GM12878 (cell line): ENCODE results near the gene CD3G. TPM values are rescaled to one million over a fixed set of nuclear protein-coding genes. Genes with fewer than 3 reads are reported as not detected.

Experiments used
- ATAC-seq: fragments of 200-7000 bp; cut with Tn5 transposase; 3 replicates; pipeline ENCODE4 v1.9.1; 2020; ENCODE audit warnings: mild to moderate bottlenecking, moderate library complexity
- BruUV-seq: library from RNA; stranded (reverse); fragments of 400-500 nt; replicated peaks from 2 replicates; lab custom pipeline; 2021; lab: Mats Ljungman, UMichigan
- CTCF ChIA-PET: fragments of 300-600 bp; sonication (Branson Sonifier 250); formaldehyde crosslinking; extraction: SDS; loops from one replicate; lab custom pipeline; 2021; ENCODE audit warnings: inconsistent platforms; lab: Yijun Ruan, JAX
- POLR2A ChIA-PET: fragments of 350-600 bp; formaldehyde crosslinking; extraction: SDS; loops from one replicate; lab custom pipeline; 2021; ENCODE audit warnings: inconsistent platforms; lab: Charles Lee
- RAD21 ChIA-PET: fragments of 300-600 bp; sonication (Branson Sonifier 250); formaldehyde crosslinking; loops from one replicate; lab custom pipeline; 2023; ENCODE audit warnings: antibody characterized with exemption; ENCODE audit not compliant: unreplicated experiment; lab: Charles Lee
- SMC1A ChIA-PET: fragments of 300-600 bp; sonication (Branson Sonifier 250); formaldehyde crosslinking; loops from one replicate; lab custom pipeline; 2023; ENCODE audit not compliant: unreplicated experiment, uncharacterized antibody; lab: Charles Lee
- DNase-seq: peaks from one replicate; pipeline ENCODE4 v3.0.0-alpha.2; 2011; ENCODE audit warnings: low read depth, low spot score
- FAIRE-seq: peaks from 3 replicates; lab custom pipeline; 2011; peaks lifted over from hg19 to GRCh38; lab: Jason Lieb, UNC
- H2AFZ ChIP-seq: 2 replicates; pipeline ENCODE4 v1.6.0; 2011; ENCODE audit warnings: low read depth, low read length, control low read depth; ENCODE audit not compliant: control insufficient read depth
- H3K27ac ChIP-seq: 2 replicates; pipeline ENCODE4 v1.5.1; 2011; ENCODE audit warnings: control low read depth; ENCODE audit not compliant: control insufficient read depth, insufficient read depth
- H3K27me3 ChIP-seq, 2 experiments: replicated peaks in 1 of 2; 2 replicates each; pipeline versions ENCODE4 v1.6.0 to v1.6.1; 2011; ENCODE audit warnings: low read length in 1 of 2; ENCODE audit not compliant: control insufficient read depth in 2 of 2, insufficient read depth in 2 of 2
- H3K36me3 ChIP-seq, 2 experiments: 2 replicates each; pipeline ENCODE4 v1.5.1; 2011; ENCODE audit warnings: low read length in 1 of 2; ENCODE audit not compliant: control insufficient read depth in 2 of 2, insufficient read depth in 2 of 2
- H3K4me1 ChIP-seq: 2 replicates; pipeline ENCODE4 v1.6.1; 2011; ENCODE audit warnings: mild to moderate bottlenecking, low read length, moderate library complexity, mixed read lengths; ENCODE audit not compliant: control insufficient read depth, insufficient read depth
- H3K4me2 ChIP-seq: 2 replicates; pipeline ENCODE4 v1.6.0; 2011; ENCODE audit warnings: control low read depth; ENCODE audit not compliant: control insufficient read depth, insufficient read depth
- H3K4me3 ChIP-seq: fragments of 200-600 bp; sonication (generic); 2 replicates; pipeline ENCODE4 v1.5.1; 2016
- H3K79me2 ChIP-seq: 2 replicates; pipeline ENCODE4 v1.6.0; 2011; ENCODE audit warnings: low read length; ENCODE audit not compliant: control insufficient read depth, insufficient read depth
- H3K9ac ChIP-seq: 2 replicates; pipeline ENCODE4 v1.8.0; 2011; ENCODE audit warnings: low read length, control low read depth, mixed read lengths; ENCODE audit not compliant: control insufficient read depth, insufficient read depth
- H3K9me3 ChIP-seq: replicated peaks from 3 replicates; pipeline ENCODE4 v1.5.1; 2011; ENCODE audit warnings: mild to moderate bottlenecking, low read length; ENCODE audit not compliant: control insufficient read depth, insufficient read depth
- H4K20me1 ChIP-seq: 2 replicates; pipeline ENCODE4 v1.6.0; 2011; ENCODE audit not compliant: control insufficient read depth, insufficient read depth
- BMI1 ChIP-seq: fragments of 450-650 bp; IDR thresholded peaks from 2 replicates; pipeline ENCODE4 v1.6.1; 2016; ENCODE audit warnings: mild to moderate bottlenecking, moderate library complexity, borderline replicate concordance
- BRCA1 ChIP-seq: IDR thresholded peaks from 2 replicates; pipeline ENCODE4 v1.6.1; 2011; ENCODE audit warnings: low read depth, low read length, improper control_type of control experiment
- CHD1 ChIP-seq: IDR thresholded peaks from 2 replicates; pipeline ENCODE4 v1.6.1; 2012; ENCODE audit warnings: low read depth, low read length, improper control_type of control experiment
- DPF2 ChIP-seq: fragments of 450-650 bp; IDR thresholded peaks from 2 replicates; pipeline ENCODE4 v1.6.1; 2017; ENCODE audit warnings: mild to moderate bottlenecking
- FOXK2 ChIP-seq: fragments of 450-650 bp; IDR thresholded peaks from 2 replicates; pipeline ENCODE4 v1.6.1; 2017; ENCODE audit warnings: mild to moderate bottlenecking, moderate library complexity
- MTA3 ChIP-seq: IDR thresholded peaks from 2 replicates; pipeline ENCODE4 v1.6.1; 2012; ENCODE audit warnings: low read length, inconsistent platforms, borderline replicate concordance
- POLR2AphosphoS5 ChIP-seq: IDR thresholded peaks from 2 replicates; pipeline ENCODE4 v1.6.1; 2011; ENCODE audit warnings: mild to moderate bottlenecking, low read length, inconsistent platforms
- REST ChIP-seq: IDR thresholded peaks from 2 replicates; pipeline ENCODE4 v1.6.1; 2012; ENCODE audit warnings: mild to moderate bottlenecking, low read depth, low read length
- SREBF1 ChIP-seq: IDR thresholded peaks from 2 replicates; pipeline ENCODE4 v1.6.1; 2012; ENCODE audit warnings: mild to moderate bottlenecking, low read length
- STAT1 ChIP-seq: fragments of 450-650 bp; conservative IDR thresholded peaks from 2 replicates; pipeline ENCODE4 v1.6.1; 2014; ENCODE audit warnings: antibody characterized with exemption, mild to moderate bottlenecking
- WGBS: methylation state at CpG from one replicate; pipeline ENCODE4 v1.1.6; 2016; ENCODE audit warnings: low lambda C conversion rate; ENCODE audit not compliant: insufficient replicate concordance, insufficient coverage; ENCODE audit errors: missing lambda C conversion rate; 5-methylcytosine and 5-hydroxymethylcytosine counted together
- in situ Hi-C: fragments of 300-500 bp; cut with MboI; formaldehyde crosslinking; loops from 9 replicates; pipeline ENCODE4 v1.14.3; 2018; ENCODE audit warnings: mixed read lengths
- intact Hi-C: fragments of 100-400 bp; cut with micrococcal nuclease; formaldehyde crosslinking; loops from one replicate; pipeline ENCODE4 v1.14.2; 2022; ENCODE audit not compliant: unreplicated experiment
- polyA plus RNA-seq, 11 experiments: library from polyadenylated mRNA; depleted of rRNA in 4 of 11; unstranded in 6 of 11; stranded (reverse) in 5 of 11; fragments of >200 nt; fragmentation: Nextera tagmentation in 4 of 11; fragmentation: Illumina TruSeq in 1 of 11; extraction: Ambion mirVana in 4 of 11; extraction: Trizol in 1 of 11; gene quantifications; 1 replicate in 1 of 11; 2 replicates in 10 of 11; pipeline versions ENCODE4 v1.2.1 to v1.2.3, GENCODE V29; 2011 to 2016; ENCODE audit warnings: inconsistent platforms in 2 of 11, missing spikeins in 2 of 11, low read depth in 1 of 11
- total RNA-seq, 4 experiments: library from RNA; depleted of rRNA in 3 of 4; stranded (reverse); fragments of >200 nt in 3 of 4; fragmentation: Illumina TruSeq in 1 of 4; extraction: Trizol in 1 of 4; gene quantifications; 2 replicates each; pipeline versions ENCODE4 v1.2.1 to v1.2.3, GENCODE V29; 2013 to 2021
- TF ChIP-seq, protein P1 (sequence below): IDR thresholded peaks from 2 replicates; pipeline ENCODE4 v1.6.1; 2012; ENCODE audit warnings: improper control_type of control experiment, low read depth, low read length; ENCODE audit not compliant: insufficient replicate concordance
- TF ChIP-seq, protein P2 (sequence below): IDR thresholded peaks from 2 replicates; pipeline ENCODE4 v1.6.1; 2011; ENCODE audit warnings: low read depth, low read length, improper control_type of control experiment, borderline replicate concordance

Gene CD3G
- total and polyA plus RNA-seq, 10 of the 15 experiments (the other 5 are each of a cell fraction or from before 2014, with no cell fraction given), result 0.10 to 0.16 (median 0.13) TPM; not detected in 7

- H3K4me1 ChIP-seq, result no peaks in the 10 kb centered on the region
- FAIRE-seq (no peak), DNase-seq (no peak), ATAC-seq (no peak)
- H2AFZ ChIP-seq, result no peak overlapping the region
- no peak for TF ChIP-seq REST
- TF ChIP-seq FOXK2, result no peak
- no peak for TF ChIP-seq DPF2
- TF ChIP-seq STAT1, result no peak
- no peak for TF ChIP-seq CHD1
- no peak; the same call in 1 of the 2 replicates for TF ChIP-seq POLR2AphosphoS5
- TF ChIP-seq BMI1, result no peak
- TF ChIP-seq, protein P1, sequence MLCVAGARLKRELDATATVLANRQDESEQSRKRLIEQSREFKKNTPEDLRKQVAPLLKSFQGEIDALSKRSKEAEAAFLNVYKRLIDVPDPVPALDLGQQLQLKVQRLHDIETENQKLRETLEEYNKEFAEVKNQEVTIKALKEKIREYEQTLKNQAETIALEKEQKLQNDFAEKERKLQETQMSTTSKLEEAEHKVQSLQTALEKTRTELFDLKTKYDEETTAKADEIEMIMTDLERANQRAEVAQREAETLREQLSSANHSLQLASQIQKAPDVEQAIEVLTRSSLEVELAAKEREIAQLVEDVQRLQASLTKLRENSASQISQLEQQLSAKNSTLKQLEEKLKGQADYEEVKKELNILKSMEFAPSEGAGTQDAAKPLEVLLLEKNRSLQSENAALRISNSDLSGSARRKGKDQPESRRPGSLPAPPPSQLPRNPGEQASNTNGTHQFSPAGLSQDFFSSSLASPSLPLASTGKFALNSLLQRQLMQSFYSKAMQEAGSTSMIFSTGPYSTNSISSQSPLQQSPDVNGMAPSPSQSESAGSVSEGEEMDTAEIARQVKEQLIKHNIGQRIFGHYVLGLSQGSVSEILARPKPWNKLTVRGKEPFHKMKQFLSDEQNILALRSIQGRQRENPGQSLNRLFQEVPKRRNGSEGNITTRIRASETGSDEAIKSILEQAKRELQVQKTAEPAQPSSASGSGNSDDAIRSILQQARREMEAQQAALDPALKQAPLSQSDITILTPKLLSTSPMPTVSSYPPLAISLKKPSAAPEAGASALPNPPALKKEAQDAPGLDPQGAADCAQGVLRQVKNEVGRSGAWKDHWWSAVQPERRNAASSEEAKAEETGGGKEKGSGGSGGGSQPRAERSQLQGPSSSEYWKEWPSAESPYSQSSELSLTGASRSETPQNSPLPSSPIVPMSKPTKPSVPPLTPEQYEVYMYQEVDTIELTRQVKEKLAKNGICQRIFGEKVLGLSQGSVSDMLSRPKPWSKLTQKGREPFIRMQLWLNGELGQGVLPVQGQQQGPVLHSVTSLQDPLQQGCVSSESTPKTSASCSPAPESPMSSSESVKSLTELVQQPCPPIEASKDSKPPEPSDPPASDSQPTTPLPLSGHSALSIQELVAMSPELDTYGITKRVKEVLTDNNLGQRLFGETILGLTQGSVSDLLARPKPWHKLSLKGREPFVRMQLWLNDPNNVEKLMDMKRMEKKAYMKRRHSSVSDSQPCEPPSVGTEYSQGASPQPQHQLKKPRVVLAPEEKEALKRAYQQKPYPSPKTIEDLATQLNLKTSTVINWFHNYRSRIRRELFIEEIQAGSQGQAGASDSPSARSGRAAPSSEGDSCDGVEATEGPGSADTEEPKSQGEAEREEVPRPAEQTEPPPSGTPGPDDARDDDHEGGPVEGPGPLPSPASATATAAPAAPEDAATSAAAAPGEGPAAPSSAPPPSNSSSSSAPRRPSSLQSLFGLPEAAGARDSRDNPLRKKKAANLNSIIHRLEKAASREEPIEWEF, result no peak
- no peak for TF ChIP-seq SREBF1
- TF ChIP-seq BRCA1, result no peak
- TF ChIP-seq MTA3, result no peak
- TF ChIP-seq, protein P2, sequence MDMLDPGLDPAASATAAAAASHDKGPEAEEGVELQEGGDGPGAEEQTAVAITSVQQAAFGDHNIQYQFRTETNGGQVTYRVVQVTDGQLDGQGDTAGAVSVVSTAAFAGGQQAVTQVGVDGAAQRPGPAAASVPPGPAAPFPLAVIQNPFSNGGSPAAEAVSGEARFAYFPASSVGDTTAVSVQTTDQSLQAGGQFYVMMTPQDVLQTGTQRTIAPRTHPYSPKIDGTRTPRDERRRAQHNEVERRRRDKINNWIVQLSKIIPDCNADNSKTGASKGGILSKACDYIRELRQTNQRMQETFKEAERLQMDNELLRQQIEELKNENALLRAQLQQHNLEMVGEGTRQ, result no peak
- no peak overlapping the region for H3K9ac ChIP-seq
- RAD21 ChIA-PET, result no interaction called here
- POLR2A ChIA-PET, result interaction anchor here (1.2 kb wide), 1 partner anchor 14 kb away, joined by 3 read pairs; the partner anchor contains the start of gene UBE4A
- SMC1A ChIA-PET, result interaction anchor here (1.0 to 1.8 kb wide), 2 partner anchors 12 to 111 kb away, joined by 3 to 7 read pairs; no protein-coding TSS in a partner anchor
- H3K79me2 ChIP-seq, result no peaks in the 10 kb centered on the region
- CTCF ChIA-PET, result interaction anchor here (1.2 to 2.1 kb wide), 2 partner anchors 9 to 115 kb away, joined by 4 to 10 read pairs; no protein-coding TSS in a partner anchor
- intact Hi-C loops (no loop called here), in situ Hi-C loops (no loop called here)
- no TSS peak for BruUV-seq
- no peaks in the 10 kb centered on the region for H3K27me3 ChIP-seq
- no peaks in the 10 kb centered on the region for H3K9me3 ChIP-seq
- 97% methylated on average over 5 of the region's 5 CpGs for WGBS
- H3K4me2 ChIP-seq, result no peak overlapping the region
- H3K27ac ChIP-seq, result no peak overlapping the region
- peaks cover 12 to 23% of the 10 kb centered on the region in 2 experiments for H3K36me3 ChIP-seq
- no peaks in the 10 kb centered on the region for H4K20me1 ChIP-seq
- no peak overlapping the region for H3K4me3 ChIP-seq
Observed at GRCh38 chr11:118373871-118374270, 29.7 kb downstream of the CD3G start.
